ENCODE results near the gene LMOD3.

Gene LMOD3

GRCh38 chr3:69096299-69096698, 26.1 kb downstream of the LMOD3 start:
- Histone ChIP-seq H3F3A (ENCODE audit: insufficient read depth) (0 out of 2 replicates have a peak, but pooled peaks cover 4% of the 10 kb centered on the region), H3K9me2 (replicated peaks; ENCODE audit: insufficient read depth, low read length) (no peaks in the 10 kb centered on the region), H4K20me1 (ENCODE audit: low read depth, low read length) (no peaks in the 10 kb centered on the region), H3K27ac (ENCODE audit: low read depth, low read length) (no peak overlapping the region), H3K36me3 (ENCODE audit: low read length) (no peaks in the 10 kb centered on the region), H3K4me3 (ENCODE audit: insufficient read depth, low read length, poor library complexity, severe bottlenecking) (no peak overlapping the region), H3K4me2 (ENCODE audit: low read depth, low read length, poor library complexity, severe bottlenecking) (no peak overlapping the region), H2AFZ (ENCODE audit: low read depth, low read length, severe bottlenecking) (no peak overlapping the region), H3K79me2 (ENCODE audit: insufficient read depth, low read length) (peaks cover 44% of the 10 kb centered on the region), H3K9ac (ENCODE audit: low read length) (no peak overlapping the region), H3K27me3 (ENCODE audit: low read length) (no peaks in the 10 kb centered on the region), H3K9me3 (ENCODE audit: insufficient read depth, low read length) (no peaks in the 10 kb centered on the region)
- TF ChIP-seq CTCF (IDR thresholded peaks at IDR 0.05; ENCODE audit: insufficient read depth, low read length, poor library complexity, severe bottlenecking) (no peak), EZH2phosphoT487 (conservative IDR thresholded peaks at IDR 0.05; ENCODE audit: low read length) (no peak)

- Histone ChIP-seq H3K4me3 (ENCODE audit: insufficient read depth, low read length, poor library complexity, severe bottlenecking) (no peak overlapping the region), H3K4me2 (ENCODE audit: low read depth, low read length, poor library complexity, severe bottlenecking) (no peak overlapping the region), H3K27ac (ENCODE audit: low read depth, low read length) (no peak overlapping the region), H3K27me3 (ENCODE audit: low read length) (no peaks in the 10 kb centered on the region), H3F3A (ENCODE audit: insufficient read depth) (0 out of 2 replicates have a peak, but pooled peaks cover 4% of the 10 kb centered on the region), H3K79me2 (ENCODE audit: insufficient read depth, low read length) (peaks cover 50% of the 10 kb centered on the region), H3K9me2 (replicated peaks; ENCODE audit: insufficient read depth, low read length) (no peaks in the 10 kb centered on the region), H3K9me3 (ENCODE audit: insufficient read depth, low read length) (no peaks in the 10 kb centered on the region), H4K20me1 (ENCODE audit: low read depth, low read length) (no peaks in the 10 kb centered on the region), H2AFZ (ENCODE audit: low read depth, low read length, severe bottlenecking) (no peak overlapping the region), H3K36me3 (ENCODE audit: low read length) (no peaks in the 10 kb centered on the region), H3K9ac (ENCODE audit: low read length) (no peak overlapping the region)
- TF ChIP-seq EZH2phosphoT487 (conservative IDR thresholded peaks at IDR 0.05; ENCODE audit: low read length), result no peak
- TF ChIP-seq CTCF (IDR thresholded peaks at IDR 0.05; ENCODE audit: insufficient read depth, low read length, poor library complexity, severe bottlenecking), result no peak
These were observed 26.8 kb downstream of the LMOD3 start for GRCh38 chr3:69095636-69096035.

- no peak overlapping the region for H3K27ac ChIP-seq (ENCODE audit: low read depth, low read length)
- no peaks in the 10 kb centered on the region for H3K36me3 ChIP-seq (ENCODE audit: low read length)
- no peaks in the 10 kb centered on the region for H3K9me2 ChIP-seq (replicated peaks; ENCODE audit: insufficient read depth, low read length)
- no peaks in the 10 kb centered on the region for H4K20me1 ChIP-seq (ENCODE audit: low read depth, low read length)
- no peak overlapping the region for H3K4me3 ChIP-seq (ENCODE audit: insufficient read depth, low read length, poor library complexity, severe bottlenecking)
- H3K79me2 ChIP-seq (ENCODE audit: insufficient read depth, low read length), result peaks cover 59% of the 10 kb centered on the region
- no peak overlapping the region for H3K4me2 ChIP-seq (ENCODE audit: low read depth, low read length, poor library complexity, severe bottlenecking)
- TF ChIP-seq EZH2phosphoT487 (conservative IDR thresholded peaks at IDR 0.05; ENCODE audit: low read length) (no peak), CTCF (IDR thresholded peaks at IDR 0.05; ENCODE audit: insufficient read depth, low read length, poor library complexity, severe bottlenecking) (no peak)
- no peak overlapping the region for H3K9ac ChIP-seq (ENCODE audit: low read length)
- H3F3A ChIP-seq (ENCODE audit: insufficient read depth), result 0 out of 2 replicates have a peak, but pooled peaks cover 4% of the 10 kb centered on the region
- H2AFZ ChIP-seq (ENCODE audit: low read depth, low read length, severe bottlenecking), result no peak overlapping the region
- H3K9me3 ChIP-seq (ENCODE audit: insufficient read depth, low read length), result no peaks in the 10 kb centered on the region
- H3K27me3 ChIP-seq (ENCODE audit: low read length), result no peaks in the 10 kb centered on the region
These were observed 27.8 kb downstream of the LMOD3 start for GRCh38 chr3:69094467-69095205.
